Loucy (cell line): ENCODE data around the gene TTC23.

Experiments
- H2AFZ ChIP-seq: fragments of 200-600 bp; sonication (generic); 2 replicates; pipeline ENCODE4 v1.6.0; 2016; ENCODE audit warnings: antibody characterized with exemption, mild to moderate bottlenecking, low read length, moderate library complexity
- H3F3A ChIP-seq: fragments of 200-600 bp; 2 replicates; pipeline ENCODE4 v1.6.0; 2016; ENCODE audit warnings: antibody characterized with exemption, low read depth, mild to moderate bottlenecking
- H3K27me3 ChIP-seq: fragments of 200-600 bp; sonication (generic); 2 replicates; pipeline ENCODE4 v1.6.1; 2014; ENCODE audit warnings: low read length, mild to moderate bottlenecking; ENCODE audit not compliant: insufficient read depth, poor library complexity, severe bottlenecking
- H3K36me3 ChIP-seq: fragments of 200-600 bp; sonication (generic); 2 replicates; pipeline ENCODE4 v1.6.1; 2016; ENCODE audit warnings: low read length; ENCODE audit not compliant: insufficient read depth
- H3K4me1 ChIP-seq: fragments of 200-600 bp; sonication (generic); 2 replicates; pipeline ENCODE4 v1.5.1; 2014; ENCODE audit warnings: low read length, mild to moderate bottlenecking; ENCODE audit not compliant: insufficient read depth, poor library complexity, severe bottlenecking
- H3K4me2 ChIP-seq: fragments of 200-600 bp; sonication (generic); 2 replicates; pipeline ENCODE4 v1.6.0; 2014; ENCODE audit warnings: antibody characterized with exemption, low read length, low read depth, mild to moderate bottlenecking; ENCODE audit not compliant: poor library complexity, severe bottlenecking
- H3K4me3 ChIP-seq: fragments of 200-600 bp; sonication (generic); 2 replicates; pipeline ENCODE4 v1.5.1; 2014; ENCODE audit warnings: low read length, mild to moderate bottlenecking, mixed read lengths; ENCODE audit not compliant: poor library complexity, severe bottlenecking
- H3K79me2 ChIP-seq: fragments of 200-600 bp; sonication (generic); 2 replicates; pipeline ENCODE4 v1.6.1; 2014; ENCODE audit warnings: low read length; ENCODE audit not compliant: insufficient read depth
- H3K9ac ChIP-seq: fragments of 200-600 bp; sonication (generic); 2 replicates; pipeline ENCODE4 v1.6.0; 2014; ENCODE audit warnings: mild to moderate bottlenecking, low read depth, low read length, moderate library complexity; ENCODE audit not compliant: poor library complexity, severe bottlenecking
- H3K9me2 ChIP-seq: fragments of 200-600 bp; sonication (generic); replicated peaks from 2 replicates; pipeline ENCODE4 v1.6.1; 2016; ENCODE audit warnings: low read depth, low read length, mixed read lengths
- H3K9me3 ChIP-seq: fragments of 200-600 bp; sonication (generic); 2 replicates; pipeline ENCODE4 v1.6.1; 2014; ENCODE audit warnings: mild to moderate bottlenecking, antibody characterized with exemption, low read length, low read depth; ENCODE audit not compliant: insufficient read depth
- H4K20me1 ChIP-seq: fragments of 200-600 bp; sonication (generic); 2 replicates; pipeline ENCODE4 v1.6.0; 2014; ENCODE audit warnings: antibody characterized with exemption, low read length, mild to moderate bottlenecking; ENCODE audit not compliant: insufficient read depth, poor library complexity, severe bottlenecking
- EZH2phosphoT487 ChIP-seq: fragments of 200-600 bp; IDR thresholded peaks from 2 replicates; pipeline ENCODE4 v1.6.1; 2018; ENCODE audit warnings: antibody characterized with exemption, mild to moderate bottlenecking, moderate library complexity, borderline replicate concordance
- TF ChIP-seq, protein P1 (sequence below): fragments of 200-600 bp; sonication (generic); conservative IDR thresholded peaks from 2 replicates; pipeline ENCODE4 v1.5.1; 2014; ENCODE audit warnings: mild to moderate bottlenecking, antibody characterized with exemption, low read length

Gene TTC23

DNA sequence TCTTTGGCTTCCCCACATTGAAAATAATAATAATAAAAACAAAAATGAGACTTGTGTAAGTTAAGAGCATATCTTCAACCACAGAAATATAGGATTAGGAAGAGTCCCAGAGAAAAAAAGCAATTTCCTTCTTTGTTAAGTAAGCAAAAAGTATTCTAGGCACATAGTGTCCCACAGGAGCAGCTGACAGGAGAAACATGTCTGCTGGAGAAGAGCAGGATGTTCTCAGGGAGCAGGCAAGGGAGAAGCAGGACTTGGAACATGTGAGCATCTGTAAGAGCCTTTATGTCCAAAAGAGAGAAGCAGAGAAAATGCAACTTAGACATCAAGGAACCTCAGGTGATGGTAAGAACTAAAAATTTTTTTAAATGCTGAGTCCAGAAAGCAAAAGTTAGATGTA lies 39.0 kb downstream of the TTC23 start:
- Histone ChIP-seq H3K27me3 (no peaks in the 10 kb centered on the region), H2AFZ (no peak overlapping the region), H3K9me2 (no peaks in the 10 kb centered on the region), H3K4me1 (no peaks in the 10 kb centered on the region), H3F3A (no peaks in the 10 kb centered on the region), H3K4me2 (no peak overlapping the region), H4K20me1 (no peaks in the 10 kb centered on the region), H3K4me3 (no peak overlapping the region), H3K79me2 (no peaks in the 10 kb centered on the region), H3K9me3 (no peaks in the 10 kb centered on the region), H3K36me3 (no peaks in the 10 kb centered on the region), H3K9ac (no peak overlapping the region)
- TF ChIP-seq, protein P1, sequence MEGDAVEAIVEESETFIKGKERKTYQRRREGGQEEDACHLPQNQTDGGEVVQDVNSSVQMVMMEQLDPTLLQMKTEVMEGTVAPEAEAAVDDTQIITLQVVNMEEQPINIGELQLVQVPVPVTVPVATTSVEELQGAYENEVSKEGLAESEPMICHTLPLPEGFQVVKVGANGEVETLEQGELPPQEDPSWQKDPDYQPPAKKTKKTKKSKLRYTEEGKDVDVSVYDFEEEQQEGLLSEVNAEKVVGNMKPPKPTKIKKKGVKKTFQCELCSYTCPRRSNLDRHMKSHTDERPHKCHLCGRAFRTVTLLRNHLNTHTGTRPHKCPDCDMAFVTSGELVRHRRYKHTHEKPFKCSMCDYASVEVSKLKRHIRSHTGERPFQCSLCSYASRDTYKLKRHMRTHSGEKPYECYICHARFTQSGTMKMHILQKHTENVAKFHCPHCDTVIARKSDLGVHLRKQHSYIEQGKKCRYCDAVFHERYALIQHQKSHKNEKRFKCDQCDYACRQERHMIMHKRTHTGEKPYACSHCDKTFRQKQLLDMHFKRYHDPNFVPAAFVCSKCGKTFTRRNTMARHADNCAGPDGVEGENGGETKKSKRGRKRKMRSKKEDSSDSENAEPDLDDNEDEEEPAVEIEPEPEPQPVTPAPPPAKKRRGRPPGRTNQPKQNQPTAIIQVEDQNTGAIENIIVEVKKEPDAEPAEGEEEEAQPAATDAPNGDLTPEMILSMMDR = no peak
- no peak for TF ChIP-seq EZH2phosphoT487

DNA sequence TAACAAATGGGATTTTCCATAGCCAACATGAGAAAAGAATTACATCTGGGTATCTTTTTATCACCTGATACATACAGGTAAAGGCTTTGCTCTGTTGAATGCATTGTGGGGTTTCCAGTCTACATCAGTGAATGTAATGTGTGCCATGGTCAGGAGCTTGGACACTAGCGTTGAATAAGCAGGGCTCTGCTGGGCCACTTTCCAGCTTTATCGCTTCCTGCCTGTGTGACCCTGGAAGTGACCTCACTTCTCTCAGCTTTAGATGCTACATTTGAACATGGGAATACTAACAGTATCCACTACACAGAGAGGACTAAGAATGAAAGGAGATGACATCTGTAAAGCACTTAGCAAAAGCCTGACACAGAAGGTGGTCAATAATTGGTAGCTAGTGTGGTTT lies 40.1 kb downstream of the TTC23 start:
- Histone ChIP-seq H3F3A (no peaks in the 10 kb centered on the region), H3K9ac (no peak overlapping the region), H4K20me1 (no peaks in the 10 kb centered on the region), H3K4me1 (no peaks in the 10 kb centered on the region), H3K27me3 (no peaks in the 10 kb centered on the region), H3K9me3 (no peaks in the 10 kb centered on the region), H3K4me3 (no peak overlapping the region), H3K9me2 (no peaks in the 10 kb centered on the region), H3K4me2 (no peak overlapping the region), H3K79me2 (no peaks in the 10 kb centered on the region), H3K36me3 (no peaks in the 10 kb centered on the region), H2AFZ (no peak overlapping the region)
- TF ChIP-seq, protein P1 = no peak
- no peak for TF ChIP-seq EZH2phosphoT487

DNA sequence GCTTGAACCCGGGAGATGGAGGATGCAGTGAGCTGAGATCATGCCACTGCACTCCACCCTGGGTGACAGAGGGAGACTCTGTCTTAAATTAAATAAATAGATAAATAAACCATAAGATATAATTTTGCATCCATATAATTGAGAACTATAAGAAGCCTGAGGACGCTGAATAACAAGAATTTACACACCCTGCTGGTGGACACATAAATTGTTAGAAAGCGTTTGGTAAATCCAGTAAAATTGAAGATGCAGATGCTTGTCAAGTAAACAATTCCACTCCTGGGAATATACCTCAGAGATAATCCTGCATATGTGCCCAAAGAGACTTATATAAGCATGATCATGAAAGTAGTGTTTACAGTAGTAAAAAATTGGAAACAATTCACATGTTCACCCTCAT lies 41.7 kb downstream of the TTC23 start:
- no peaks in the 10 kb centered on the region for H3K9me3 ChIP-seq
- no peaks in the 10 kb centered on the region for H4K20me1 ChIP-seq
- TF ChIP-seq EZH2phosphoT487 = no peak
- TF ChIP-seq, protein P1 = no peak
- H3K4me3 ChIP-seq = no peak overlapping the region
- H3F3A ChIP-seq = no peaks in the 10 kb centered on the region
- H3K79me2 ChIP-seq = no peaks in the 10 kb centered on the region
- no peaks in the 10 kb centered on the region for H3K4me1 ChIP-seq
- no peaks in the 10 kb centered on the region for H3K36me3 ChIP-seq
- H3K9me2 ChIP-seq = no peaks in the 10 kb centered on the region
- H3K27me3 ChIP-seq = no peaks in the 10 kb centered on the region
- H3K9ac ChIP-seq = no peak overlapping the region
- H3K4me2 ChIP-seq = no peak overlapping the region
- H2AFZ ChIP-seq = no peak overlapping the region
